HPDE6-E6E7 (cell line): ENCODE data around the gene UTP3.
"Not testable (repeated sequence)": the region's sequence is repeated elsewhere in the genome, so short reads cannot be mapped to it uniquely, and the experiment has no call there.

ENCODE experiments used
- DNase-seq: peaks from one replicate; pipeline ENCODE4 v3.0.0; 2011; ENCODE audit warnings: missing footprints; ENCODE audit errors: extremely low spot score

Gene UTP3, protein sequence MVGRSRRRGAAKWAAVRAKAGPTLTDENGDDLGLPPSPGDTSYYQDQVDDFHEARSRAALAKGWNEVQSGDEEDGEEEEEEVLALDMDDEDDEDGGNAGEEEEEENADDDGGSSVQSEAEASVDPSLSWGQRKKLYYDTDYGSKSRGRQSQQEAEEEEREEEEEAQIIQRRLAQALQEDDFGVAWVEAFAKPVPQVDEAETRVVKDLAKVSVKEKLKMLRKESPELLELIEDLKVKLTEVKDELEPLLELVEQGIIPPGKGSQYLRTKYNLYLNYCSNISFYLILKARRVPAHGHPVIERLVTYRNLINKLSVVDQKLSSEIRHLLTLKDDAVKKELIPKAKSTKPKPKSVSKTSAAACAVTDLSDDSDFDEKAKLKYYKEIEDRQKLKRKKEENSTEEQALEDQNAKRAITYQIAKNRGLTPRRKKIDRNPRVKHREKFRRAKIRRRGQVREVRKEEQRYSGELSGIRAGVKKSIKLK

GRCh38 chr4:70687821-70688794 lies at the start of gene UTP3:
Gene UTP3, plus strand, starts transcription at chr4:70688532. Its CDS starts 146 bp downstream, at chr4:70688678.
- peak; percentile 91 for DNase-seq

DNA sequence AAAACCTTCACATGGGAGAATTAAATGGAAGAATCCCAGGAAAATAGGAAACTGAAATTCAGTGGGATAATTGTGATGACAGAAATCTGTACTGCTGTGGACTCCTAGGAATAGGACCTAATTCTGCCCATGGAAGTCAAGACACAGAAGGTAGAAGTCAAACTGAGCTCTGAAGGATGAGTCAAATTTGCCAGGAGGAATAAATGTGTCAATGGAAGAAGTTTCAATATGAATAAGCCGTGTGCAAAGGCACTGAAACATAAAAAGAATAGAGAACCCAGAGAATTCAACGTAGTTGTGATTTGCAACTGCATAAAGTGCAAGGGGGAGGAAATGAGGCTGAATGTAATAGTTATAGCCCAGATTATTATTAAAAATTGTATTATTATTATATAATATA lies 48.1 kb upstream of the UTP3 start:
- DNase-seq = no peak

- DNase-seq = not testable (repeated sequence)
These were observed 37.6 kb upstream of the UTP3 start for GRCh38 chr4:70650741-70651140.

DNA sequence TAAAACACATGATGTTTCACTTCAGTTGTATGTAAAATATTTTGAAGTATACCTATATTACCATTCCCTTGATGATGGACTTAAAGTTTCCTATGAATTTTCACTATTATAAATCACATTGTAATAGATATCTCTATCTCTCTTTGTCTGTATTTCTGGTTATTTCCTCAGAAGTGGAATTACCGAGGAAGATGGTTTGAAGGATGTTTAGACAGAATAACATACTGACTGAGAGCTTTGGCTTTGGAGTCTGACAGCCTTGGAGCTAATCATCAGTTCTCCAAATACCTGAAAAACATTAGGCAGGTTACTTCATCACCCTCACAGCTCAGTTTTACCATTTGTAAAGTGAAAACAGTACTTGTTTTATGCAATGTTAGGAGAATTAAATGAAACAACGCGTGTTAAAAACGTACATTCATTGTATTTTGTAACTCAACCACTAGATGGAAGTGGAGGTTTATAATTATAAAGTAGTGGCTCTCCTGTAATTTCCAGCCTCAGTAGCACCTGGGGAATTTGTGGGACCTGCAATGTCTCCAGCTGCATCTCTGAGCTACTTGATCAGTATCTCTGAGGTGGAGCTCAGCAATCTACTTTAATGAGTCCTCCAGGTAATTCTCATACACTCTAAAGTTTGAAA lies 36.3 kb upstream of the UTP3 start:
- DNase-seq = peak; percentile 20

DNA sequence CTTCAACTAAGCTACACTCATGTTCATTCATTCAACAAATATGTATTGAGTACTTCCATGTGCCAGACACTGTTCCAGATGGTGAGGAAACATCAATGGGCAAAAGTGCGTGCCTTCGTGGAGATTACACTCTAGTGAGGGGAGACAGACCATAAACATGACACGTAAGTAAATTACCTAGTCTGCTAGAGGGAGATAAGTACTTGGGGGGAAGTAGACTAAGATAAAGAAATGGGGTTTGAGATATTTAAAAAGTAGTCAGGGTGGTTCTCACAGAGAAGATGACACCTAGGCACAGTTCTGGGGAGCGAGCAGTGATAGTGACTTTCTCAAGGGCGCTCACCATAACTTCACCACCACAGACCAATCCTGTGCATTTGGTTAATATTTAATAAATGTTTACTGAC lies 33.7 kb upstream of the UTP3 start:
- no peak for DNase-seq

DNA sequence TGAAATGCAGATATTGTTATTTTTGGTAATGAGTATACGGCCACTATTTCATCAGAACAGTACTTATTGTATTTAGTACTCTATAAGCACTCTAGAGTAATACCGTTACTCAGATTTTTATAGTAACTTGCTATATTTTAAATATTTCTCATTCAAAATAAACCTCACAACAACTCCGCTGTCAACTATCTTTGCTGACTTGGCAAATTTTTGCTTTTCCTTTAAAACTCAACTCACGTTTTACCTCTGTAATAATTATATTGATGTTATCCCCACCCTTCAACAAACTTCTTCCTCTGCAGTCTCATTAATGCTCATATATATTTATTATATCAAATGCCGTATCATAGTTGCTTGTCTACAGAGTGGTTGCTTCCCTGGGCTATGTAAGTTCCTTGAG lies 31.0 kb upstream of the UTP3 start:
- DNase-seq = no peak

DNA sequence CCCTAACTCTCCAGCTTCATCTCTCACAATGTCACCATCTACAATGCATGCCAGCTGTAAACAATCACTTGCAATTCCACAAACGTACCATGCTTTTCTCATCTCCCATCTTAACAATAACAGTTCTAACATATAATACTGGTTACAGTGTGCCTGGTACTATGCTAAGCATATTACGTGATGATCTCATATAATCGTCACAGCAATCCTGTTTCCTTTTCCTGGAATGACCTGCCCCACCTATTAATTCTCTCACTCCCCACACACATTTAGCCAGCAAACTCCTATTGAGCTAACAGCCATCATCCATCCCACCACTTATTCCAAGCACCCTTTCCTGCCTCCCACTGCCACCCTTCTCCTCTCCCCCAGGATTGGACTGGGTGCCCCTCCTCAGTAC lies 29.9 kb upstream of the UTP3 start:
- DNase-seq = no peak

- no peak for DNase-seq
These were observed 28.2 kb upstream of the UTP3 start for GRCh38 chr4:70660106-70660505.

DNA sequence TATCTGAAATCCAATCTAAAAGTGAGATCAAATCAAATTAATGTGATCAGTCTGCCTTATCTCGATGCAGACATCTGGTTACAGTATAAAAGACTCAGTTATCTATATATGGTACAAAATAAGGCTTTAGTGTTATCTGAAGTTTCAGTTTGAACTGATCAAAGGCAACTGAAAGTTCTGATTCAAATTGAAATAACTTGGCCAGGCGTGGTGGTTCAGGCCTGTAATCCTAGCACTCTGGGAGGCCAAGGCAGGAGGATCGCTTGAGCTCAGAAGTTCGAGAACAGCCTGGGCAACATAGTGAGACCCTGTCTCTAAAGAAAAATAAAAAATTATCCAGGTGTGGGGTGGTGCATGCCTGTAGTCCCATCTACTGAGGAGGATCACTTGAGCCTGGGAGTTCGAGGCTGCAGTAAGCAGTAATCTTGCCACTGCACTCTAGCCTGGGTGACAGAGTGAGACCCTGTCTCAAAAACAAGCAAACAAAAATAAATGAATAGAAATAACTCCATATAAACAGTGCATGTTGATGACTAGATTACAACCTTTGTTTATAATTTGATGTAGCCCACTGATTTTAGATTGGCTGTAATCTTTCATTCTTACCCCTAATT lies 26.9 kb upstream of the UTP3 start:
- not testable (repeated sequence) for DNase-seq

DNA sequence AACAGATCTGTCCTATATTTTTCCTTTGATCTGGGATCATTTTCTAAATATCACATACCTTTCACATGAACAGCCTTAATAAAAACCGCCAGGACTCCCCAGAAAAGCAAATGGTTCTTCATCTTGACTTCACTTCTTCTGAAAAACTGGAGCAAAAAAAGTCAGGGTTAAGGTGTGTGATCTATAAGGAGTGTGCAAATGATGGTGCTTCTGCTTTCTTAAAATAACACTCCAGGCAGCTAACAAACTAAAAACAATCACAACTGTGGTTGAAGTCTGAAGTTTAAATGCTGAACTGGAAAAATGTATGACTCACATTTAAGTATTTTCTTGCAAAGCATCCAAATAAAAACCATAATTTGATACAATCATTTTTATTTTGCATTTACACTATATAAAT lies 22.0 kb upstream of the UTP3 start, which contains the start of gene JCHAIN:
TSS of gene JCHAIN (minus strand) at position 140 of the 400 bp plus-strand sequence. CDS start at position 122, 18 bp downstream.
- DNase-seq = no peak

DNA sequence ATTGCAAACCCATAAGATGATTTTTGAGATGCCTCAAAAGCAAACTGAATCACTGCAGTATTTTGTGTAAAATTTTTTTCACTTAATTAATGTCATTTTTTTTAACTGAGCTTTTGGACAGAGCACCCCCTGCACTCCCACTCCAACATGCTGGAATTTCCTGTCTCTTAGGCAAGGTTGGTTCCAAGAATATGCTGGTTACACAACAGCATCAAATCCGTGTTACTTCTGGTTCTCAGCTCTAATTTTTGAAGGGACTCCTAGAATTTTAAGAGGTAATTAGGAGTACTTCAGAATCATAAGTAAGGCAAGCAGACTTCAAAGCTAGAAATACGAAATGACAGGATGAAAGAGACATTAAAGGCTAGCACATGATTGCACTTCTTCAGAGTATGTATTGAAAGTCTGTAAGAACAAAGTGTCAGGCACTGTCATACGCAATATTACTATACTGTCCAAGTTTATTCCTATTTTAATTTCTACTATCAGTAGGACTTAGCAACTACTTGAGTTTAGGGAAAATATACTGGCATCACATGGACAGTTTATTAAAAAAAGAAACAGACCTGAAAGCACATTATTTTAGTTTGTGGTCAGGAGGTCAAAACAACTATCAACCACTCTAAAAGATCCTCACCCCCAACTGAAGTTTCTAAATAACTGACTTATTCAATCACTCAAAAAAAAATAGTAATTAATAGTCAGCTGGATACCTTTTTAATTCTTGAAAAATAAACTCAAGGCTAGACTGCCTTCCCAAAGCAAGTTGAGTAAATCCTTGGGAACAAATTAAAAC lies 20.4 kb upstream of the UTP3 start:
- no peak for DNase-seq

- DNase-seq = no peak
These were observed 17.9 kb upstream of the UTP3 start for GRCh38 chr4:70670332-70671014.

DNA sequence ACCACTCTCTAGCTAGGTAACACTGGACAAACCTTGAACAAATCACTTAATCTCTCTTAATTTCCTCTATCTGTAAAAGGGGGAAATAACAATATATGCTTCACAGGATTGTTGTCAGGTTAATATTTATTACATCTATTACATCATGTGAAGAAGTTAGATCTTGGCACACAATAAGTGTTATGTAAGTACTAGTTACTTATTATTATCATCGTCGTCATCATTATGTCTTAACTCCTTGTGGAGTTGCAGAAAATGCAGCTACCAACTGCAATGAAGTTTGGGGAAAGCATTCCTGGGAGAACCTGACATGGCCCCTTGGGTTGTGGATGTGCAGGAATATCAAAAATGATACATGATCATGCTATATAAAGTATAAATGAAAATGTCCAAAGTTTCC lies 17.2 kb upstream of the UTP3 start:
- DNase-seq = no peak

DNA sequence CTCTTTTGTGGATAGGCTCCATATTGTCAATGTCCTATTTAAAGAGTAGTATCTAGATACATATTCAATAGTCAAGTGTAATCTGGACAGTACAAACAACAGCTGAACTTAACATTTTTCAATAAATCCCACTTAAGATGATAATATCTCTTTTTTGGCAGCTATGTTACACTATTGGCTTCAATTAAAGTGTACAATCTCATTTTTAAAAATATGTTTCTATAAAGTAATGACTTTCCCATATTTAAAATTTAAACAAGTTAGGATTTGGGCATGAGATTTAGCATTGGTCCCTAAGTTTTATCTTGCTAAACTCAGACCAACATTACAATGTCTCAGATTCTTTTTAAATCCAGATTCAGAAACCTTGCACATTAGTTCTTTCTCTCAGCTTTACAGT lies 14.1 kb upstream of the UTP3 start:
- no peak for DNase-seq

DNA sequence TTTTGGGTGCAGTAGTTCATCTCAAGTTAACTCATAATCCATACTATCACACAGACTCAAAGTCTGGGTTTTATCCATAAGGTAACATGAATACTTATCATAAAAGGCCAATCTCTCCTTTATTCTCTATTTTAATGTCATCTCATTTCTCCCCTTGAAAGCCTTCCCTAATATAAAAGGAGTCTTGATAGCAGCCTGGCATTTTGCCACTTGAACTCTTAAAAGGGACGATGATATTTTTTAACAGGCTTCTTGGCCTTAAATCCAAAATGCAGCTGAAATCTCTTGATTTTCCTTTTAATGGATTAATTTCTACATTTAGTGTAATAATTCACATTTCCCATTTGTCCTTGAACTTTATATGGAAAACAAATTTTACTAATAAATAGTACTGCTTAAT lies 13.6 kb upstream of the UTP3 start:
- no peak for DNase-seq

- DNase-seq = no peak
These were observed 11.7 kb upstream of the UTP3 start for GRCh38 chr4:70676554-70677090.

- no peak for DNase-seq
These were observed 9.8 kb upstream of the UTP3 start for GRCh38 chr4:70678383-70678999.

GRCh38 chr4:70680934-70681333 lies 7.4 kb upstream of the UTP3 start:
- no peak for DNase-seq

- DNase-seq = no peak
These were observed 6.6 kb upstream of the UTP3 start for GRCh38 chr4:70681704-70682103.
